ENCODE results near the gene ZNF385C. TPM values are rescaled to one million over a fixed set of nuclear protein-coding genes. Genes with fewer than 3 reads are reported as not detected.

ZNF385C gene
- total RNA-seq, 1 experiment from 2014 or later, result 2.8 TPM

- H3K23ac ChIP-seq (ENCODE audit: insufficient read length, low read depth, low read length), result no peak overlapping the region
- H2AK5ac ChIP-seq (ENCODE audit: insufficient read length, low read length), result no peak overlapping the region
- H4K8ac ChIP-seq (replicated peaks; ENCODE audit: insufficient read length, low read depth, low read length), result no peak overlapping the region
- no peak overlapping the region for H4K91ac ChIP-seq (ENCODE audit: insufficient read length, low read depth, low read length)
- no peak overlapping the region for H3K27ac ChIP-seq (ENCODE audit: insufficient read length, low read depth, low read length)
- H3K14ac ChIP-seq (ENCODE audit: insufficient read depth, low read length), result no peak overlapping the region
- no peak overlapping the region for H2BK5ac ChIP-seq (ENCODE audit: insufficient read length, low read length)
- WGBS (ENCODE audit: extremely low coverage, insufficient read length, low lambda C conversion rate), result no CpG with 5 or more reads among the region's 12 CpGs
- no peak overlapping the region for H3K4me2 ChIP-seq (ENCODE audit: insufficient read depth, insufficient read length, low read length)
- peaks cover 12% of the 10 kb centered on the region for H3K27me3 Mint-ChIP-seq (ENCODE audit: low read depth)
- H3K23me2 ChIP-seq (ENCODE audit: insufficient read length, low read depth, low read length, poor library complexity, severe bottlenecking), result peaks cover under 1% of the 10 kb centered on the region
- H3K4me1 ChIP-seq (ENCODE audit: insufficient read depth, low read length), result 0 out of 2 replicates have a peak, but pooled peaks cover 3% of the 10 kb centered on the region
- H3K27ac Mint-ChIP-seq, result no peak overlapping the region
- H3K4me3 Mint-ChIP-seq, result peak overlapping the region in 1 of 2 experiments; percentile 12; a peak in 1 of 5 replicates
- no peak overlapping the region for H3K4ac ChIP-seq (ENCODE audit: low read depth, low read length)
- no peaks in the 10 kb centered on the region for H3K27me3 ChIP-seq (ENCODE audit: insufficient read depth, low read length)
- no peak overlapping the region for H2BK12ac ChIP-seq (ENCODE audit: insufficient read length, low read depth, low read length)
- DNase-seq, result peak; percentile 90
- H4K5ac ChIP-seq (ENCODE audit: insufficient read length, low read depth, low read length), result no peak overlapping the region
- no peak overlapping the region for H2BK15ac ChIP-seq (ENCODE audit: low read depth, low read length)
- no peak overlapping the region for H3K18ac ChIP-seq (ENCODE audit: insufficient read length, low read depth, low read length)
- H4K20me1 ChIP-seq (ENCODE audit: control insufficient read depth, insufficient read depth, insufficient read length), result peaks cover 3% of the 10 kb centered on the region
- no peak overlapping the region for H3K9ac ChIP-seq (ENCODE audit: extremely low read depth, insufficient read length, low read length)
- no peak overlapping the region for H2AFZ ChIP-seq (ENCODE audit: low read length)
- TF ChIP-seq, protein P1, sequence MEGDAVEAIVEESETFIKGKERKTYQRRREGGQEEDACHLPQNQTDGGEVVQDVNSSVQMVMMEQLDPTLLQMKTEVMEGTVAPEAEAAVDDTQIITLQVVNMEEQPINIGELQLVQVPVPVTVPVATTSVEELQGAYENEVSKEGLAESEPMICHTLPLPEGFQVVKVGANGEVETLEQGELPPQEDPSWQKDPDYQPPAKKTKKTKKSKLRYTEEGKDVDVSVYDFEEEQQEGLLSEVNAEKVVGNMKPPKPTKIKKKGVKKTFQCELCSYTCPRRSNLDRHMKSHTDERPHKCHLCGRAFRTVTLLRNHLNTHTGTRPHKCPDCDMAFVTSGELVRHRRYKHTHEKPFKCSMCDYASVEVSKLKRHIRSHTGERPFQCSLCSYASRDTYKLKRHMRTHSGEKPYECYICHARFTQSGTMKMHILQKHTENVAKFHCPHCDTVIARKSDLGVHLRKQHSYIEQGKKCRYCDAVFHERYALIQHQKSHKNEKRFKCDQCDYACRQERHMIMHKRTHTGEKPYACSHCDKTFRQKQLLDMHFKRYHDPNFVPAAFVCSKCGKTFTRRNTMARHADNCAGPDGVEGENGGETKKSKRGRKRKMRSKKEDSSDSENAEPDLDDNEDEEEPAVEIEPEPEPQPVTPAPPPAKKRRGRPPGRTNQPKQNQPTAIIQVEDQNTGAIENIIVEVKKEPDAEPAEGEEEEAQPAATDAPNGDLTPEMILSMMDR (conservative IDR thresholded peaks at IDR 0.05), result peak; percentile 99
- no peak overlapping the region for H2BK20ac ChIP-seq (ENCODE audit: low read depth, low read length, poor library complexity, severe bottlenecking)
- no peak overlapping the region for H2BK120ac ChIP-seq (ENCODE audit: low read depth, low read length, poor library complexity, severe bottlenecking)
- peaks cover 16 to 37% of the 10 kb centered on the region in 2 experiments for H3K4me1 Mint-ChIP-seq
- no peaks in the 10 kb centered on the region for H3K9me3 ChIP-seq (ENCODE audit: control insufficient read depth, low read depth, low read length)
- H3K79me2 ChIP-seq (ENCODE audit: insufficient read depth, low read length), result no peaks in the 10 kb centered on the region
- H3K36me3 Mint-ChIP-seq (ENCODE audit: insufficient read depth in 1 of 3, low read depth in 3 of 3), result no peaks in the 10 kb centered on the region
- no peaks in the 10 kb centered on the region for H3K79me1 ChIP-seq (ENCODE audit: insufficient read depth, low read depth, low read length, poor library complexity, severe bottlenecking)
- H3K9me3 Mint-ChIP-seq, result no peaks in the 10 kb centered on the region
- H3K56ac ChIP-seq (ENCODE audit: insufficient read length, low read depth, low read length), result no peak overlapping the region
- no peak overlapping the region for H3T11ph ChIP-seq (ENCODE audit: low read length)
Measured at GRCh38 chr17:42067371-42068091, 30.7 kb downstream of the ZNF385C start.

Data from H9 (cell line).